Measurements from ENCODE around the gene ARHGAP15. TPM values are rescaled to one million over a fixed set of nuclear protein-coding genes. Genes with fewer than 3 reads are reported as not detected.

ARHGAP15 gene
- polyA plus RNA-seq, 1 donor from 2014 or later = 0.30 TPM

- Histone ChIP-seq H3F3A (ENCODE audit: insufficient read depth, low read length, poor library complexity, severe bottlenecking) (no peaks in the 10 kb centered on the region), H3K4me3 (ENCODE audit: low read length) (no peak overlapping the region), H3K4me2 (ENCODE audit: low read length) (no peak overlapping the region), H3K27me3 (ENCODE audit: insufficient read depth, low read depth, low read length) (peaks cover 5% of the 10 kb centered on the region), H3K9me2 (ENCODE audit: insufficient read depth, low read length) (no peaks in the 10 kb centered on the region), H3K36me3 (ENCODE audit: insufficient read depth, low read length) (no peaks in the 10 kb centered on the region), H3K9ac (ENCODE audit: low read length) (no peak overlapping the region), H4K20me1 (ENCODE audit: insufficient read depth) (no peaks in the 10 kb centered on the region), H2AFZ (ENCODE audit: low read depth, low read length) (no peak overlapping the region), H3K27ac (ENCODE audit: low read length) (no peak overlapping the region), H3K79me2 (replicated peaks; ENCODE audit: insufficient read depth, low read length) (no peaks in the 10 kb centered on the region), H3K9me3 (ENCODE audit: low read length) (peaks cover 3% of the 10 kb centered on the region)
- TF ChIP-seq REST (IDR thresholded peaks at IDR 0.05; ENCODE audit: borderline replicate concordance) (no peak), EZH2 (IDR thresholded peaks at IDR 0.05; ENCODE audit: borderline replicate concordance, insufficient read depth, low read length, poor library complexity, severe bottlenecking) (no peak), SMC3 (conservative IDR thresholded peaks at IDR 0.05; ENCODE audit: poor library complexity) (no peak), RAD21 (conservative IDR thresholded peaks at IDR 0.05) (no peak), POLR2AphosphoS5 (IDR thresholded peaks at IDR 0.05) (no peak), MXI1 (conservative IDR thresholded peaks at IDR 0.05; ENCODE audit: poor library complexity, severe bottlenecking) (no peak), EP300 (conservative IDR thresholded peaks at IDR 0.05; ENCODE audit: poor library complexity, severe bottlenecking) (no peak), CTCF (IDR thresholded peaks at IDR 0.05; ENCODE audit: poor library complexity, severe bottlenecking) (no peak), TAF1 (IDR thresholded peaks at IDR 0.05; ENCODE audit: low read depth) (no peak)
Observed at GRCh38 chr2:143226714-143227541, 97.7 kb downstream of the ARHGAP15 start.

GRCh38 chr2:143229411-143229810 lies 100.2 kb downstream of the ARHGAP15 start:
- H4K20me1 ChIP-seq (ENCODE audit: insufficient read depth) = no peaks in the 10 kb centered on the region
- peaks cover 3% of the 10 kb centered on the region for H3K9me3 ChIP-seq (ENCODE audit: low read length)
- no peak for TF ChIP-seq EP300 (conservative IDR thresholded peaks at IDR 0.05; ENCODE audit: poor library complexity, severe bottlenecking)
- no peak overlapping the region for H3K4me2 ChIP-seq (ENCODE audit: low read length)
- H3K36me3 ChIP-seq (ENCODE audit: insufficient read depth, low read length) = no peaks in the 10 kb centered on the region
- peaks cover 5% of the 10 kb centered on the region for H3K27me3 ChIP-seq (ENCODE audit: insufficient read depth, low read depth, low read length)
- no peak overlapping the region for H3K4me3 ChIP-seq (ENCODE audit: low read length)
- no peaks in the 10 kb centered on the region for H3K9me2 ChIP-seq (ENCODE audit: insufficient read depth, low read length)
- no peak overlapping the region for H3K27ac ChIP-seq (ENCODE audit: low read length)
- H2AFZ ChIP-seq (ENCODE audit: low read depth, low read length) = no peak overlapping the region
- H3K9ac ChIP-seq (ENCODE audit: low read length) = no peak overlapping the region
- no peaks in the 10 kb centered on the region for H3F3A ChIP-seq (ENCODE audit: insufficient read depth, low read length, poor library complexity, severe bottlenecking)
- no peaks in the 10 kb centered on the region for H3K79me2 ChIP-seq (replicated peaks; ENCODE audit: insufficient read depth, low read length)
